Measurements from ENCODE around the gene MB21D2. TPM values are rescaled to one million over a fixed set of nuclear protein-coding genes. Genes with fewer than 3 reads are reported as not detected.

Gene MB21D2
- total RNA-seq, 1 donor from 2014 or later: 15.1 TPM

- Histone ChIP-seq H2AFZ (replicated peaks) (no peak overlapping the region), H3K9me3 (ENCODE audit: low read depth) (no peaks in the 10 kb centered on the region), H3K4me3 (no peak overlapping the region), H3K79me2 (ENCODE audit: low read depth) (no peaks in the 10 kb centered on the region), H3K27me3 (no peaks in the 10 kb centered on the region), H3K27ac (no peak overlapping the region), H3F3A (ENCODE audit: low read depth) (no peaks in the 10 kb centered on the region), H3K36me3 (no peaks in the 10 kb centered on the region), H3K4me1 (no peaks in the 10 kb centered on the region), H3K4me2 (no peak overlapping the region), H3K9ac (no peak overlapping the region), H4K20me1 (ENCODE audit: low read depth) (no peaks in the 10 kb centered on the region)
- peaks cover 2% of the 10 kb centered on the region for H3K27me3 Mint-ChIP-seq (ENCODE audit: insufficient read depth, low read depth)
- no peaks in the 10 kb centered on the region for H3K9me3 Mint-ChIP-seq
- no peak for DNase-seq (ENCODE audit: low spot score)
- H3K4me3 Mint-ChIP-seq: no peak overlapping the region
- peaks cover under 1% of the 10 kb centered on the region for H3K4me1 Mint-ChIP-seq
- TF ChIP-seq EZH2 (IDR thresholded peaks at IDR 0.05) (no peak), CTCF (IDR thresholded peaks at IDR 0.05) (no peak), EZH2phosphoT487 (IDR thresholded peaks at IDR 0.05) (no peak)
- no peaks in the 10 kb centered on the region for H3K36me3 Mint-ChIP-seq
- H3K27ac Mint-ChIP-seq: no peak overlapping the region
Observed at GRCh38 chr3:192825216-192825615, 92.4 kb downstream of the MB21D2 start.

GRCh38 chr3:192824313-192824712, 93.3 kb downstream of the MB21D2 start:
- no peak overlapping the region for H3K4me2 ChIP-seq
- H3K4me1 ChIP-seq: no peaks in the 10 kb centered on the region
- Mint-ChIP-seq H3K27me3 (ENCODE audit: insufficient read depth, low read depth) (peaks cover 2% of the 10 kb centered on the region), H3K4me3 (no peak overlapping the region), H3K4me1 (no peaks in the 10 kb centered on the region), H3K36me3 (no peaks in the 10 kb centered on the region), H3K27ac (no peak overlapping the region), H3K9me3 (no peaks in the 10 kb centered on the region)
- no peak overlapping the region for H3K27ac ChIP-seq
- no peaks in the 10 kb centered on the region for H3K36me3 ChIP-seq
- no peaks in the 10 kb centered on the region for H3F3A ChIP-seq (ENCODE audit: low read depth)
- TF ChIP-seq CTCF (IDR thresholded peaks at IDR 0.05) (no peak), EZH2 (IDR thresholded peaks at IDR 0.05) (no peak), EZH2phosphoT487 (IDR thresholded peaks at IDR 0.05) (no peak)
- no peaks in the 10 kb centered on the region for H4K20me1 ChIP-seq (ENCODE audit: low read depth)
- DNase-seq (ENCODE audit: low spot score): no peak
- no peak overlapping the region for H3K9ac ChIP-seq
- no peaks in the 10 kb centered on the region for H3K9me3 ChIP-seq (ENCODE audit: low read depth)
- H2AFZ ChIP-seq (replicated peaks): no peak overlapping the region
- H3K27me3 ChIP-seq: no peaks in the 10 kb centered on the region
- H3K4me3 ChIP-seq: no peak overlapping the region
- H3K79me2 ChIP-seq (ENCODE audit: low read depth): no peaks in the 10 kb centered on the region

- H3K27ac Mint-ChIP-seq: no peak overlapping the region
- Histone ChIP-seq H4K20me1 (ENCODE audit: low read depth) (no peaks in the 10 kb centered on the region), H3K27me3 (no peaks in the 10 kb centered on the region), H3K4me2 (no peak overlapping the region), H3F3A (ENCODE audit: low read depth) (no peaks in the 10 kb centered on the region), H3K9me3 (ENCODE audit: low read depth) (no peaks in the 10 kb centered on the region), H3K36me3 (no peaks in the 10 kb centered on the region), H3K4me1 (no peaks in the 10 kb centered on the region), H3K4me3 (no peak overlapping the region), H2AFZ (replicated peaks) (no peak overlapping the region), H3K9ac (no peak overlapping the region), H3K27ac (no peak overlapping the region), H3K79me2 (ENCODE audit: low read depth) (no peaks in the 10 kb centered on the region)
- H3K36me3 Mint-ChIP-seq: no peaks in the 10 kb centered on the region
- H3K27me3 Mint-ChIP-seq (ENCODE audit: insufficient read depth, low read depth): peaks cover 2% of the 10 kb centered on the region
- peaks cover 8% of the 10 kb centered on the region for H3K4me1 Mint-ChIP-seq
- H3K9me3 Mint-ChIP-seq: no peaks in the 10 kb centered on the region
- no peak for TF ChIP-seq EZH2 (IDR thresholded peaks at IDR 0.05)
- TF ChIP-seq EZH2phosphoT487 (IDR thresholded peaks at IDR 0.05): no peak
- TF ChIP-seq CTCF (IDR thresholded peaks at IDR 0.05): no peak
- no peak for DNase-seq (ENCODE audit: low spot score)
- H3K4me3 Mint-ChIP-seq: no peak overlapping the region
Observed at GRCh38 chr3:192821161-192821560, 96.5 kb downstream of the MB21D2 start.
